HEK293 (cell line): ENCODE data around the gene CEP89.
A peak's percentile ranks its signal among the peaks of the same experiment; 100 is the strongest.

Source experiments
- CTCF ChIA-PET: fragments of 350-600 bp; formaldehyde crosslinking; extraction: SDS; loops from one replicate; lab custom pipeline; 2021; ENCODE audit warnings: antibody characterized with exemption; lab: Yijun Ruan, JAX
- POLR2A ChIA-PET: fragments of 300-600 bp; formaldehyde crosslinking; extraction: SDS; loops from one replicate; lab custom pipeline; 2020; ENCODE audit warnings: antibody characterized with exemption, inconsistent platforms; lab: Yijun Ruan, JAX
- H3K27ac ChIP-seq: fragments of 200-500 bp; sonication (Bioruptor generic); 2 replicates; pipeline ENCODE4 v1.5.1; 2014; ENCODE audit warnings: low read depth, low read length, control low read depth, inconsistent platforms; ENCODE audit errors: extremely low read depth
- H3K36me3 ChIP-seq, 2 experiments: fragments of 200-500 bp in 1 of 2; sonication (Bioruptor generic) in 1 of 2; 1 replicate in 1 of 2; 2 replicates in 1 of 2; pipeline ENCODE4 v1.5.1; 2014 to 2017; ENCODE audit warnings: inconsistent platforms in 2 of 2, low read length in 2 of 2; ENCODE audit not compliant: control insufficient read depth in 2 of 2, insufficient read depth in 1 of 2
- H3K4me1 ChIP-seq: fragments of 200-500 bp; sonication (Bioruptor generic); 2 replicates; pipeline ENCODE4 v1.5.1; 2014; ENCODE audit warnings: mild to moderate bottlenecking, low read length, inconsistent platforms; ENCODE audit not compliant: control insufficient read depth, insufficient read depth
- H3K4me3 ChIP-seq: 2 replicates; pipeline ENCODE4 v1.5.1; 2011; ENCODE audit warnings: low read depth, mild to moderate bottlenecking, control low read depth, low read length, moderate library complexity
- H3K9me3 ChIP-seq: fragments of 200-500 bp; sonication (Bioruptor generic); 2 replicates; pipeline ENCODE4 v1.5.1; 2014; ENCODE audit warnings: low read depth, low read length, inconsistent platforms; ENCODE audit not compliant: control insufficient read depth, insufficient read depth
- ATF2 ChIP-seq: fragments of 450-650 bp; formaldehyde crosslinking; IDR thresholded peaks from 2 replicates; pipeline ENCODE4 v1.5.1; 2016; ENCODE audit warnings: missing biosample characterization, missing genetic modification characterization, low read depth
- BCL11B ChIP-seq: fragments of 450-650 bp; formaldehyde crosslinking; IDR thresholded peaks from 2 replicates; pipeline ENCODE4 v1.5.1; 2016; ENCODE audit warnings: low read depth, missing biosample characterization, missing genetic modification characterization
- EGR2 ChIP-seq: fragments of 450-650 bp; formaldehyde crosslinking; IDR thresholded peaks from 2 replicates; pipeline ENCODE4 v1.5.1; 2016; ENCODE audit warnings: low read depth, missing biosample characterization, missing genetic modification characterization
- KLF1 ChIP-seq: fragments of 450-650 bp; formaldehyde crosslinking; IDR thresholded peaks from 2 replicates; pipeline ENCODE4 v1.5.1; 2016; ENCODE audit warnings: missing biosample characterization, missing genetic modification characterization
- KLF10 ChIP-seq: fragments of 450-650 bp; IDR thresholded peaks from 2 replicates; pipeline ENCODE4 v1.5.1; 2018; ENCODE audit warnings: missing biosample characterization, mild to moderate bottlenecking, missing genetic modification characterization
- OVOL3 ChIP-seq: fragments of 450-650 bp; formaldehyde crosslinking; IDR thresholded peaks from 2 replicates; pipeline ENCODE4 v1.5.1; 2016; ENCODE audit warnings: missing biosample characterization, missing genetic modification characterization
- PRDM1 ChIP-seq: fragments of 450-650 bp; formaldehyde crosslinking; IDR thresholded peaks from 2 replicates; pipeline ENCODE4; 2016; ENCODE audit warnings: missing biosample characterization, missing genetic modification characterization
- WT1 ChIP-seq: fragments of 450-650 bp; formaldehyde crosslinking; IDR thresholded peaks from 2 replicates; pipeline ENCODE4 v1.5.1; 2016; ENCODE audit warnings: missing biosample characterization, missing genetic modification characterization
- ZBTB21 ChIP-seq: fragments of 450-650 bp; formaldehyde crosslinking; IDR thresholded peaks from 2 replicates; pipeline ENCODE4 v1.5.1; 2017; ENCODE audit warnings: missing biosample characterization, missing genetic modification characterization
- ZFP41 ChIP-seq: fragments of 450-650 bp; formaldehyde crosslinking; IDR thresholded peaks from 2 replicates; pipeline ENCODE4 v1.5.1; 2016; ENCODE audit warnings: missing biosample characterization, missing genetic modification characterization, borderline replicate concordance
- ZFP69B ChIP-seq: fragments of 450-650 bp; formaldehyde crosslinking; IDR thresholded peaks from 2 replicates; pipeline ENCODE4 v1.5.1; 2016; ENCODE audit warnings: missing biosample characterization, missing genetic modification characterization
- ZNF148 ChIP-seq: fragments of 450-650 bp; formaldehyde crosslinking; IDR thresholded peaks from 2 replicates; pipeline ENCODE4 v1.5.0; 2017; ENCODE audit warnings: missing biosample characterization, missing genetic modification characterization, borderline replicate concordance
- ZNF223 ChIP-seq: fragments of 450-650 bp; formaldehyde crosslinking; IDR thresholded peaks from 2 replicates; pipeline ENCODE4 v1.5.1; 2016; ENCODE audit warnings: missing biosample characterization, missing genetic modification characterization
- ZNF366 ChIP-seq: fragments of 450-650 bp; formaldehyde crosslinking; conservative IDR thresholded peaks from 2 replicates; pipeline ENCODE4 v1.5.1; 2016; ENCODE audit warnings: missing biosample characterization, missing genetic modification characterization
- ZNF37A ChIP-seq: fragments of 450-650 bp; IDR thresholded peaks from 2 replicates; pipeline ENCODE4 v1.5.1; 2018; ENCODE audit warnings: missing biosample characterization, missing genetic modification characterization
- ZNF398 ChIP-seq: fragments of 450-650 bp; formaldehyde crosslinking; IDR thresholded peaks from 2 replicates; pipeline ENCODE4 v1.5.1; 2017; ENCODE audit warnings: missing biosample characterization, missing genetic modification characterization
- ZNF433 ChIP-seq: fragments of 450-650 bp; formaldehyde crosslinking; IDR thresholded peaks from 2 replicates; pipeline ENCODE4 v1.5.1; 2016; ENCODE audit warnings: missing biosample characterization, missing genetic modification characterization, low read depth
- ZNF48 ChIP-seq: fragments of 450-650 bp; formaldehyde crosslinking; IDR thresholded peaks from 2 replicates; pipeline ENCODE4 v1.5.1; 2016; ENCODE audit warnings: missing biosample characterization, missing genetic modification characterization
- ZNF610 ChIP-seq: fragments of 450-650 bp; formaldehyde crosslinking; IDR thresholded peaks from 2 replicates; pipeline ENCODE4 v1.5.1; 2016; ENCODE audit warnings: missing biosample characterization, missing genetic modification characterization, borderline replicate concordance
- ZNF677 ChIP-seq: fragments of 450-650 bp; IDR thresholded peaks from 2 replicates; pipeline ENCODE4 v1.5.0; 2018; ENCODE audit warnings: missing biosample characterization, mild to moderate bottlenecking, missing genetic modification characterization, moderate library complexity
- ZNF701 ChIP-seq: fragments of 450-650 bp; formaldehyde crosslinking; IDR thresholded peaks from 2 replicates; pipeline ENCODE4 v1.5.1; 2016; ENCODE audit warnings: missing biosample characterization, missing genetic modification characterization
- ZNF707 ChIP-seq: fragments of 450-650 bp; formaldehyde crosslinking; IDR thresholded peaks from 2 replicates; pipeline ENCODE4 v1.5.1; 2016; ENCODE audit warnings: missing biosample characterization, missing genetic modification characterization
- ZNF777 ChIP-seq: fragments of 450-650 bp; formaldehyde crosslinking; IDR thresholded peaks from 2 replicates; pipeline ENCODE4 v1.5.1; 2017; ENCODE audit warnings: missing biosample characterization, missing genetic modification characterization, borderline replicate concordance

CEP89 gene

GRCh38 chr19:33000910-33001309 is 29.2 kb upstream of the CEP89 start:
- Histone ChIP-seq H3K4me3 (no peak overlapping the region), H3K9me3 (no peaks in the 10 kb centered on the region), H3K27ac (no peak overlapping the region), H3K36me3 (peaks cover 25 to 60% of the 10 kb centered on the region in 2 experiments), H3K4me1 (no peaks in the 10 kb centered on the region)
- POLR2A ChIA-PET = no interaction called here
- CTCF ChIA-PET = interaction anchor here (0.6 to 0.8 kb wide), 4 partner anchors 25 to 714 kb away, joined by 3 to 4 read pairs (median 4); no protein-coding TSS in a partner anchor
- TF ChIP-seq ZFP69B (tag by site-specific recombination) (no peak), BCL11B (no peak), ZNF777 (tag by site-specific recombination) (no peak), ZNF677 (tag by site-specific recombination) (no peak), OVOL3 (no peak), ZNF701 (tag by site-specific recombination) (no peak), KLF10 (tag by site-specific recombination) (no peak)

- H3K36me3 ChIP-seq = peaks cover 25 to 56% of the 10 kb centered on the region in 2 experiments
- H3K27ac ChIP-seq = no peak overlapping the region
- H3K4me3 ChIP-seq = no peak overlapping the region
- H3K4me1 ChIP-seq = no peaks in the 10 kb centered on the region
- H3K9me3 ChIP-seq = no peaks in the 10 kb centered on the region
- POLR2A ChIA-PET = no interaction called here
- TF ChIP-seq ZNF48 (tag by site-specific recombination) (no peak), KLF1 (0 out of 2 replicates have a peak, but pooled peaks have one; percentile 15), EGR2 (tag by site-specific recombination) (0 out of 2 replicates have a peak, but pooled peaks have one; percentile 13)
- CTCF ChIA-PET = interaction anchor here (0.6 kb wide), 2 partner anchors 25 to 126 kb away, joined by 4 read pairs; no protein-coding TSS in a partner anchor
Measured at GRCh38 chr19:33000510-33000909, 28.8 kb upstream of the CEP89 start.

- ChIA-PET POLR2A (no interaction called here), CTCF (interaction anchor here (0.6 kb wide), 1 partner anchor 139 kb away, joined by 7 read pairs; no protein-coding TSS in a partner anchor)
- Histone ChIP-seq H3K27ac (no peak overlapping the region), H3K4me3 (no peak overlapping the region), H3K9me3 (no peaks in the 10 kb centered on the region), H3K4me1 (no peaks in the 10 kb centered on the region), H3K36me3 (peaks cover 32 to 61% of the 10 kb centered on the region in 2 experiments)
- TF ChIP-seq ZNF610 (no peak), ZNF223 (tag by site-specific recombination) (no peak), ZNF366 (tag by site-specific recombination) (peak; percentile 48; the same call in 1 of the 2 replicates), WT1 (tag by site-specific recombination) (peak; percentile 90), ZNF37A (no peak), ZNF777 (tag by site-specific recombination) (no peak), ZBTB21 (tag by site-specific recombination) (no peak), ATF2 (tag by site-specific recombination) (no peak), PRDM1 (peak; percentile 55; the same call in 1 of the 2 replicates), ZNF433 (no peak), ZFP41 (tag by site-specific recombination) (no peak), ZNF148 (tag by site-specific recombination) (no peak), ZNF398 (tag by site-specific recombination) (peak; percentile 75), ZNF707 (tag by site-specific recombination) (no peak)
Measured at GRCh38 chr19:32998722-32999121, 27.0 kb upstream of the CEP89 start.
